ENCODE data around the gene ATG16L1. TPM values are rescaled to one million over a fixed set of nuclear protein-coding genes. Genes with fewer than 3 reads are reported as not detected.

ATG16L1 gene
- total and polyA plus RNA-seq, 5 donors from 2014 or later: 15.2 to 125 (median 20.6) TPM

DNA sequence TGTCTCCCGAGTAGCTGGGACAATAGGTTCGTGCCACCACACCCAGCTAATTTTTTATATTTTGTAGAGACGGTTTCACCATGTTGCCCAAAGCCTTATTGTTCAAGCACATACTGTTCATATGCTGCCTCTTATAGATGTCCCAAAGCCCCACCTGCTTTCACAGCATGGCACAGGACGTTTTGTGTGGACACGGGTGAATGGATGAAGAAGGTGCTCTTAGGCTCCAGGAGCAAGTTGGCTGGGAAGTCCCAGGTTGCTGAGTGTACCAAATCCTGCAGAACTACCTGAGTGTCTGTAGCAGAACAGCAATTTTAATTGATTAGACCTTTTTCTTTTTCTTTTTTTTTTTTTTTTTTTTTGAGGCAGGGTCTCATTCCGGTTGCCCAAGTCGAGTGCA, 45.6 kb downstream of the ATG16L1 start:
- H3K27ac Mint-ChIP-seq: peak overlapping the region in 1 of 3 donors; percentile 74

DNA sequence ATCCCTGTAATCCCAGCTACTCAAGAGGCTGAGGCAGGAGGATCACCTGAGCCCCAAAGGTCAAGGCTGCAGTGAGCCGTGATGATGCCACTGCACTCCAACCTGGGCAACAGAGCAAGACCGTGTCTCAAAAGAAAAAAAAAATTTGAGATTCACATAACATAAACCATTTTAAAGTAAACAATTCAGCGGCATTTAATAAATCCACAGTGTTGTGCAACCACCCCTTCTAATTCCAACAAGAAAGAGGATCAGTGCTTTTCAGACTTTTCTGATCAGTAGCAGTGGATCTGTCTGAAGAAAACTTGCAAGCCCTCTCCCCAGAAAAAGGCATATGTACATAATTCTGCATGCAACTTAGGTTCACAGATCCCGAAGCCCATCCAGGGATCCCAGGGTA, 48.9 kb downstream of the ATG16L1 start:
- H3K36me3 ChIP-seq (ENCODE audit: control insufficient read depth, insufficient read depth, low read length): peaks cover 12% of the 10 kb centered on the region
- DNase-seq (no peak), ATAC-seq (ENCODE audit: low read depth in 2 of 2) (no peak)
- peaks cover 0 to 7% (median 2%) of the 10 kb centered on the region in 4 donors for H3K4me1 Mint-ChIP-seq
- H3K27me3 Mint-ChIP-seq: no peaks in the 10 kb centered on the region
- no peak overlapping the region for H3K27ac Mint-ChIP-seq
- H3K4me3 Mint-ChIP-seq: no peak overlapping the region
- no peaks in the 10 kb centered on the region for H3K27me3 ChIP-seq (ENCODE audit: control insufficient read depth, insufficient read depth, low read length)
- no peak overlapping the region for H3K27ac ChIP-seq (ENCODE audit: insufficient read depth, low read length, poor library complexity, severe bottlenecking)
- H3K9me3 Mint-ChIP-seq: no peaks in the 10 kb centered on the region
- no peaks in the 10 kb centered on the region for H3K4me1 ChIP-seq (ENCODE audit: control insufficient read depth, insufficient read depth, low read length, poor library complexity, severe bottlenecking)
- H3K36me3 Mint-ChIP-seq: peaks cover 5% of the 10 kb centered on the region
- no peak overlapping the region for H3K4me3 ChIP-seq (ENCODE audit: low read depth, low read length)
- no peaks in the 10 kb centered on the region for H3K9me3 ChIP-seq (ENCODE audit: control insufficient read depth in 2 of 2, low read length in 2 of 2)

More for the DNA sequence above, 45.6 kb downstream of the ATG16L1 start:
- Histone ChIP-seq H3K4me1 (ENCODE audit: control insufficient read depth, insufficient read depth, low read length, poor library complexity, severe bottlenecking) (no peaks in the 10 kb centered on the region), H3K4me3 (ENCODE audit: low read depth, low read length) (no peak overlapping the region), H3K9me3 (ENCODE audit: control insufficient read depth in 2 of 2, low read length in 2 of 2) (no peaks in the 10 kb centered on the region), H3K36me3 (ENCODE audit: control insufficient read depth, insufficient read depth, low read length) (peaks cover 45% of the 10 kb centered on the region), H3K27ac (ENCODE audit: insufficient read depth, low read length, poor library complexity, severe bottlenecking) (no peak overlapping the region), H3K27me3 (ENCODE audit: control insufficient read depth, insufficient read depth, low read length) (no peaks in the 10 kb centered on the region)
- no peaks in the 10 kb centered on the region for H3K9me3 Mint-ChIP-seq
- ATAC-seq (ENCODE audit: low read depth in 2 of 2): no peak
- H3K4me3 Mint-ChIP-seq: no peak overlapping the region
- H3K27me3 Mint-ChIP-seq: no peaks in the 10 kb centered on the region
- H3K36me3 Mint-ChIP-seq: peaks cover 34% of the 10 kb centered on the region
- DNase-seq: no peak
- H3K4me1 Mint-ChIP-seq: peaks cover 0 to 5% (median 3%) of the 10 kb centered on the region in 4 donors

DNA sequence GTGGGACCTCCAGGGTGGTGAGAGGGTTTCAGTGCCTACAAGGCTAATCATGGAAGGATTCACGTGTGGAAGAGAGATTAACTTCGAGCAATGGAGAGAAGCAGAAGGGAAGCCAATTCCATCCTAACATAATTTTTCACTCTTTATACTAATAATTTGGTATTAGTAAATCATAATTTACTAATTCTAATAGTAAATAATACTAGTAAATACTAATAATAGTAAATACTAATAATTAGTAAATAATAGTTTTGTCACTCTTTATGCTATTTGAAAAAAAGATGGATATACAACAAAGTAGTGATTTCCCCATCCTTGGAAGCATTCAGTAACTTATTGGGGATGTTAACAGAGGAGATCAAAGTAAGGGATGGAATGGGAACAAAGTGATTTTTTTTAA, 49.8 kb downstream of the ATG16L1 start:
- Histone ChIP-seq H3K4me3 (ENCODE audit: low read depth, low read length) (no peak overlapping the region), H3K36me3 (ENCODE audit: control insufficient read depth, insufficient read depth, low read length) (peaks cover 4% of the 10 kb centered on the region), H3K27ac (ENCODE audit: insufficient read depth, low read length, poor library complexity, severe bottlenecking) (no peak overlapping the region), H3K4me1 (ENCODE audit: control insufficient read depth, insufficient read depth, low read length, poor library complexity, severe bottlenecking) (no peaks in the 10 kb centered on the region), H3K27me3 (ENCODE audit: control insufficient read depth, insufficient read depth, low read length) (no peaks in the 10 kb centered on the region), H3K9me3 (ENCODE audit: control insufficient read depth in 2 of 2, low read length in 2 of 2) (no peaks in the 10 kb centered on the region)
- DNase-seq (no peak), ATAC-seq (ENCODE audit: low read depth in 2 of 2) (no peak)
- H3K36me3 Mint-ChIP-seq: no peaks in the 10 kb centered on the region
- peaks cover 0 to 7% (median 2%) of the 10 kb centered on the region in 4 donors for H3K4me1 Mint-ChIP-seq
- no peak overlapping the region for H3K4me3 Mint-ChIP-seq
- no peaks in the 10 kb centered on the region for H3K27me3 Mint-ChIP-seq
- H3K9me3 Mint-ChIP-seq: no peaks in the 10 kb centered on the region
- no peak overlapping the region for H3K27ac Mint-ChIP-seq

DNA sequence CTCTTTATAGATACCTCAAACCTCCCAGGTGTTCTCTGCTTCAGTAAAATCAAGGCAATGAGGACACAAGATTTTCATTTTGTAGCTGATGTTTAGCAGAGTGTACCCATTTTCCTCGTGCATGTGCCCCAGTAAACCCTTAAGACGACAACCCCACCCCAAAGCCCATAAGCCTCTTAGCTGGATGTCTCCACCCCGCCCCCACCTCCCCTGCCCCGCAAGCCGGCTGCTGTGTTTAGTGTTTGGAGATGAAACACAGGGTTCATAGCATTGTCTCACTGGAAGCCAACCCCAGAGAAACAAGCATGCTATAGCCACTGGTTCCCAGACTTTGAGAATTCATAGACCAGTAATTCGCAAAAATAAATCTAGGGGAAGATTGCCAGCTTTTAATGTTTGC, 50.3 kb downstream of the ATG16L1 start:
- Mint-ChIP-seq H3K9me3 (no peaks in the 10 kb centered on the region), H3K27ac (no peak overlapping the region), H3K27me3 (no peaks in the 10 kb centered on the region)

DNA sequence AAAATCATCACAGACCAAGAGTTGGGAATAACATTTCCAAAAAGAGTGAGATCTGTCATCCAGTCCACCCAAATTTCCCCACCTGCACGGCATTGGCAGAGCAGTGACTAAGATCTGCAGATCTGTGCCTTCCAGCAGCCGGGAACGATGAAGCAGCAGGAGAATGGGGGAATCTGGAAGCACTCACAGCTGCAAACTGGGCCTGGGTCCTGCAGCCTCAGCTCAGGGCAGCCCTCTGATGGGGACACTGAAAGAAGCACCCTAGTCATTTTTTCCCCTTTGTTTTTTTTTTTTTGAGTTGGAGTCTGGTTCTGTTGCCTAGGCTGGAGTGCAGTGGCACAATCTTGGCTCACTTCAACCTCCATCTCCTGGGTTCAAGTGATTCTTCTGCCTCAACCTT, 51.8 kb downstream of the ATG16L1 start:
- Histone ChIP-seq H3K36me3 (ENCODE audit: control insufficient read depth, insufficient read depth, low read length) (no peaks in the 10 kb centered on the region), H3K4me1 (ENCODE audit: control insufficient read depth, insufficient read depth, low read length, poor library complexity, severe bottlenecking) (no peaks in the 10 kb centered on the region), H3K27me3 (ENCODE audit: control insufficient read depth, insufficient read depth, low read length) (no peaks in the 10 kb centered on the region), H3K4me3 (ENCODE audit: low read depth, low read length) (no peak overlapping the region), H3K27ac (ENCODE audit: insufficient read depth, low read length, poor library complexity, severe bottlenecking) (no peak overlapping the region), H3K9me3 (ENCODE audit: control insufficient read depth in 2 of 2, low read length in 2 of 2) (no peaks in the 10 kb centered on the region)
- no peak for ATAC-seq (ENCODE audit: low read depth in 2 of 2)
- no peak overlapping the region for H3K27ac Mint-ChIP-seq
- peaks cover 0 to 7% (median 3%) of the 10 kb centered on the region in 4 donors for H3K4me1 Mint-ChIP-seq
- H3K27me3 Mint-ChIP-seq: no peaks in the 10 kb centered on the region
- H3K36me3 Mint-ChIP-seq: no peaks in the 10 kb centered on the region
- no peak overlapping the region for H3K4me3 Mint-ChIP-seq
- H3K9me3 Mint-ChIP-seq: no peaks in the 10 kb centered on the region
- no peak for DNase-seq

More for the DNA sequence above, 50.3 kb downstream of the ATG16L1 start:
- H3K4me1 ChIP-seq (ENCODE audit: control insufficient read depth, insufficient read depth, low read length, poor library complexity, severe bottlenecking): no peaks in the 10 kb centered on the region
- no peaks in the 10 kb centered on the region for H3K9me3 ChIP-seq (ENCODE audit: control insufficient read depth in 2 of 2, low read length in 2 of 2)
- peaks cover 0 to 7% (median 3%) of the 10 kb centered on the region in 4 donors for H3K4me1 Mint-ChIP-seq
- DNase-seq (no peak), ATAC-seq (ENCODE audit: low read depth in 2 of 2) (no peak)
- H3K4me3 Mint-ChIP-seq: no peak overlapping the region
- H3K27me3 ChIP-seq (ENCODE audit: control insufficient read depth, insufficient read depth, low read length): no peaks in the 10 kb centered on the region
- no peaks in the 10 kb centered on the region for H3K36me3 ChIP-seq (ENCODE audit: control insufficient read depth, insufficient read depth, low read length)
- H3K27ac ChIP-seq (ENCODE audit: insufficient read depth, low read length, poor library complexity, severe bottlenecking): no peak overlapping the region
- no peak overlapping the region for H3K4me3 ChIP-seq (ENCODE audit: low read depth, low read length)
- H3K36me3 Mint-ChIP-seq: no peaks in the 10 kb centered on the region

DNA sequence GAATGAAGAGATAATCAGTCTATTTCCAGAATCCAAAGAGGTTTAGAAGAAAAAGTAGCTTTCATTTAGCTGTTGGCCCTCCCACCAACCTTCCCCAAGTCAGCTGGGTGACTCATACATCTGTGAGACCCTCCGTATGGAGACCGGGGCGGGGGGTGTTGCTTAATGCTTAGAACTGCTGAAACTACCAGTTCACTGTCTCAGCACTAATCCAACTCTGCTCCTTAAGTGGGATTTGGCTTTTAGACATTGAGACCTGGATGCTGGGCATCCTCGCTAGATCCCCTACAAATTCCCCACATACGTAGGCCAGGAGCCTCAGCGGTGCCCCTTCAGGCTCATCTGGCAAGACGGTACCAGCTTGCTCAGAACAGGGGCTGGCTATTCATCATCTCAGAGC, 56.1 kb downstream of the ATG16L1 start, which contains the start of gene SAG:
Gene SAG (plus strand): TSS at position 252 of the 400 bp plus-strand sequence. CDS start 1,374 bp downstream, outside the sequence.
- Mint-ChIP-seq H3K4me3 (no peak within 1 kb of the TSS), H3K36me3 (peaks cover 6% of the 10 kb centered on the region), H3K27ac (no peak within 1 kb of the TSS), H3K27me3 (no peaks in the 10 kb centered on the region), H3K9me3 (no peaks in the 10 kb centered on the region), H3K4me1 (peaks cover 0 to 7% (median 3%) of the 10 kb centered on the region in 4 donors)
- Histone ChIP-seq H3K36me3 (ENCODE audit: control insufficient read depth, insufficient read depth, low read length) (no peaks in the 10 kb centered on the region), H3K27ac (ENCODE audit: insufficient read depth, low read length, poor library complexity, severe bottlenecking) (no peak within 1 kb of the TSS), H3K27me3 (ENCODE audit: control insufficient read depth, insufficient read depth, low read length) (no peaks in the 10 kb centered on the region), H3K4me3 (ENCODE audit: low read depth, low read length) (no peak within 1 kb of the TSS), H3K9me3 (ENCODE audit: control insufficient read depth in 2 of 2, low read length in 2 of 2) (no peaks in the 10 kb centered on the region), H3K4me1 (ENCODE audit: control insufficient read depth, insufficient read depth, low read length, poor library complexity, severe bottlenecking) (no peaks in the 10 kb centered on the region)
- ATAC-seq (ENCODE audit: low read depth in 2 of 2) (no peak), DNase-seq (no peak)

DNA sequence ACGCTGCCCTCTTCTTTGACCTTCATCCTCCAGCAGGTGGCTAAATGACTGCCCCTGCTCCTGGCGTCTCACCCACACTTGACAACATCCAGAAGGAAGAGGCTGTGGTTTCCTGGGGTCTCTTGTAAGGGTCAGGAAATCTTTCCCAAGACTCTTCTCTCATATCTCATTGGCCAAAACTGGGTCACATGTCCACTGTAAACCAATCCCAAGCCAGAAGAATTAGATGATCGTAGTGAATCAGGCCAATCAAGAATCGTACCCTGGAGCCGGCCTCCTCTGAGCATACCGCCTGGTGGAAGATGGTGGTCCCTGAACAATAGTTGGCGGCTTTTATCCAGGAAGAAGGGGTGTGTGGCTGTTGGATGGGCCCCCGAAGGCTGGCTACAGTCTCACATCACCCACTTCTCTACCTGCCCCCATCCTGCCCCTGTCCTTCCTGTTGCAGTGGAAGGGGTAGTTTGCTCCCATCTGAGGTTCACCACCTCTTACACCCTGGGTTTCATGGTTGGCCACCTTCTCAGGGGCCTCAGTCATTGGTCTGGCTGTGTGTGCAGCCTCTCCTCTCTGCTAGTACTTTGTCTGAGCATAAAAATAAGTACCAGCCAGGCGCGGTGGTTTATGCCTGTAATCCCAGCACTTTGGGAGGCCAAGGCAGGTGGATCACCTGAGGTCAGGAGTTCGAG, 59.9 kb downstream of the ATG16L1 start:
- peak overlapping the region in 1 of 3 donors; percentile 13 for H3K27ac Mint-ChIP-seq
- Histone ChIP-seq H3K27me3 (ENCODE audit: control insufficient read depth, insufficient read depth, low read length) (no peaks in the 10 kb centered on the region), H3K9me3 (ENCODE audit: control insufficient read depth in 2 of 2, low read length in 2 of 2) (no peaks in the 10 kb centered on the region), H3K4me1 (ENCODE audit: control insufficient read depth, insufficient read depth, low read length, poor library complexity, severe bottlenecking) (no peaks in the 10 kb centered on the region), H3K27ac (ENCODE audit: insufficient read depth, low read length, poor library complexity, severe bottlenecking) (no peak overlapping the region), H3K4me3 (ENCODE audit: low read depth, low read length) (no peak overlapping the region), H3K36me3 (ENCODE audit: control insufficient read depth, insufficient read depth, low read length) (no peaks in the 10 kb centered on the region)
- ATAC-seq (ENCODE audit: low read depth in 2 of 2): no peak
- H3K27me3 Mint-ChIP-seq: no peaks in the 10 kb centered on the region
- peaks cover 6% of the 10 kb centered on the region for H3K36me3 Mint-ChIP-seq
- H3K9me3 Mint-ChIP-seq: no peaks in the 10 kb centered on the region
- no peak overlapping the region for H3K4me3 Mint-ChIP-seq
- no peak for DNase-seq
- peaks cover 0 to 6% (median 0%) of the 10 kb centered on the region in 4 donors for H3K4me1 Mint-ChIP-seq

DNA sequence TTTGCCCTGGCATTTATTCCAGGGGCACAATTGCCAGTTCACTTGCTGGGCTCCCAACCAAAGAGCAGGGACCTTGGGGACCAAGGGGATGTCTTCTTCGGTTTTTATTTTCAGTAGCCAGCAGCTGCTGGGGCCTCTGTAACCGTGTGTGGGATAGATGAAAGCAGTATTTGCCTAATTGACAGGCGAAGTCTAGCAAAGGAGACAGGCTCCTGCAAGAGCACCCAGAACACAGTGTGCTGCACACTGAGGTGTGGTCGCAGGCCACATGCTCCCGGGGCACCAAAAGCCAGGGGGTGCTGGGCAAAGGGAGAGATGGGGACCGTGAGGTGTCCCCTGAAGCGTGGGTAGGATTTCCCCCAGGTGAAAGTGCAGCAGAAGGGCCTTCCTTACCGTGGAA, 61.4 kb downstream of the ATG16L1 start:
- no peaks in the 10 kb centered on the region for H3K36me3 ChIP-seq (ENCODE audit: control insufficient read depth, insufficient read depth, low read length)
- H3K9me3 ChIP-seq (ENCODE audit: control insufficient read depth in 2 of 2, low read length in 2 of 2): no peaks in the 10 kb centered on the region
- H3K27me3 ChIP-seq (ENCODE audit: control insufficient read depth, insufficient read depth, low read length): no peaks in the 10 kb centered on the region
- DNase-seq (no peak), ATAC-seq (ENCODE audit: low read depth in 2 of 2) (no peak)
- peaks cover 0 to 6% (median 0%) of the 10 kb centered on the region in 4 donors for H3K4me1 Mint-ChIP-seq
- no peak overlapping the region for H3K4me3 ChIP-seq (ENCODE audit: low read depth, low read length)
- no peaks in the 10 kb centered on the region for H3K4me1 ChIP-seq (ENCODE audit: control insufficient read depth, insufficient read depth, low read length, poor library complexity, severe bottlenecking)
- H3K27ac ChIP-seq (ENCODE audit: insufficient read depth, low read length, poor library complexity, severe bottlenecking): no peak overlapping the region
- peak overlapping the region in 1 of 3 donors; percentile 73 for H3K27ac Mint-ChIP-seq
- no peaks in the 10 kb centered on the region for H3K9me3 Mint-ChIP-seq
- peaks cover 4% of the 10 kb centered on the region for H3K27me3 Mint-ChIP-seq
- H3K36me3 Mint-ChIP-seq: peaks cover 6% of the 10 kb centered on the region
- no peak overlapping the region for H3K4me3 Mint-ChIP-seq

Data from CD4-positive, CD25-positive, alpha-beta regulatory T cell (primary cell).